ENCODE data around the gene CCDC13. TPM values are rescaled to one million over a fixed set of nuclear protein-coding genes. Genes with fewer than 3 reads are reported as not detected.

Gene CCDC13
- total and polyA plus RNA-seq, 10 of the 15 experiments (the other 5 are each of a cell fraction or from before 2014, with no cell fraction given): 0.13 to 0.81 (median 0.30) TPM; not detected in 4

- BruUV-seq (replicated peaks): no TSS peak
Measured at GRCh38 chr3:42763021-42763420, 10.0 kb downstream of the CCDC13 start.

More at GRCh38 chr3:42763021-42763420, 10.0 kb downstream of the CCDC13 start:
- Histone ChIP-seq H3K4me3 (no peak overlapping the region), H3K27ac (ENCODE audit: control insufficient read depth, insufficient read depth) (no peak overlapping the region), H3K36me3 (ENCODE audit: control insufficient read depth in 2 of 2, insufficient read depth in 2 of 2, low read length in 1 of 2) (no peaks in the 10 kb centered on the region), H3K79me2 (ENCODE audit: control insufficient read depth, insufficient read depth, low read length) (no peaks in the 10 kb centered on the region), H3K27me3 (replicated peaks in 1 of 2; ENCODE audit: control insufficient read depth in 2 of 2, insufficient read depth in 2 of 2, low read length in 1 of 2) (no peaks in the 10 kb centered on the region; a peak in 1 of 4 replicates), H3K4me2 (ENCODE audit: control insufficient read depth, insufficient read depth) (peak overlapping the region; percentile 44; the same call in 1 of the 2 replicates), H3K9me3 (replicated peaks; ENCODE audit: control insufficient read depth, insufficient read depth, low read length) (no peaks in the 10 kb centered on the region), H3K9ac (ENCODE audit: control insufficient read depth, insufficient read depth, low read length) (no peak overlapping the region; the same call in 1 of the 2 replicates), H2AFZ (ENCODE audit: control insufficient read depth, low read depth, low read length) (peak overlapping the region; percentile 33), H4K20me1 (ENCODE audit: control insufficient read depth, insufficient read depth) (no peaks in the 10 kb centered on the region), H3K4me1 (ENCODE audit: control insufficient read depth, insufficient read depth, low read length) (no peaks in the 10 kb centered on the region)
- DNase-seq (ENCODE audit: low read depth, low spot score) (no peak), ATAC-seq (peak; percentile 82), FAIRE-seq (no peak)
- intact Hi-C loops (cut with micrococcal nuclease; ENCODE audit: unreplicated experiment): no loop called here
- in situ Hi-C loops (cut with MboI): no loop called here
- SMC1A ChIA-PET (ENCODE audit: uncharacterized antibody, unreplicated experiment): interaction anchor here (0.6 to 2.1 kb wide), 4 partner anchors 16 to 77 kb away, joined by 3 to 7 read pairs (median 4); no protein-coding TSS in a partner anchor
- WGBS (ENCODE audit: insufficient coverage, insufficient replicate concordance, low lambda C conversion rate, missing lambda C conversion rate): 22% methylated on average over 2 of the region's 2 CpGs
- CTCF ChIA-PET: interaction anchor here (1.8 kb wide), 1 partner anchor 8 kb away, joined by 5 read pairs; no protein-coding TSS in a partner anchor
- POLR2A ChIA-PET: no interaction called here
- TF ChIP-seq BACH1 (IDR thresholded peaks at IDR 0.05; ENCODE audit: borderline replicate concordance): no peak
- TF ChIP-seq CTCF (IDR thresholded peaks at IDR 0.05 in 2 of 3, conservative IDR thresholded peaks at IDR 0.05 in 1 of 3; ENCODE audit: control insufficient read depth in 2 of 3, extremely low read depth in 1 of 3, insufficient read depth in 1 of 3, low read depth in 3 of 3, low read length in 3 of 3): no peak
- TF ChIP-seq ZNF622 (IDR thresholded peaks at IDR 0.05): no peak
- TF ChIP-seq STAT1 (conservative IDR thresholded peaks at IDR 0.05): no peak
- no peak for TF ChIP-seq ZNF207 (IDR thresholded peaks at IDR 0.05; ENCODE audit: borderline replicate concordance)
- TF ChIP-seq E4F1 (IDR thresholded peaks at IDR 0.05; ENCODE audit: borderline replicate concordance, partially characterized antibody): no peak
- TF ChIP-seq EP300 (IDR thresholded peaks at IDR 0.05; ENCODE audit: borderline replicate concordance in 1 of 2, control insufficient read depth in 1 of 2, low read depth in 2 of 2, low read length in 2 of 2): no peak
- TF ChIP-seq MXI1 (IDR thresholded peaks at IDR 0.05; ENCODE audit: low read depth, low read length): no peak
- no peak for TF ChIP-seq CBX3 (IDR thresholded peaks at IDR 0.05; ENCODE audit: borderline replicate concordance, low read depth)
- TF ChIP-seq RELA (IDR thresholded peaks at IDR 0.05; ENCODE audit: borderline replicate concordance, partially characterized antibody): no peak
- TF ChIP-seq E2F8 (IDR thresholded peaks at IDR 0.05; ENCODE audit: low read depth, partially characterized antibody): no peak
- RAD21 ChIA-PET (ENCODE audit: unreplicated experiment): no interaction called here

Measured in GM12878 (cell line).